A673 (cell line): ENCODE data around the gene OR9Q1. TPM values are rescaled to one million over a fixed set of nuclear protein-coding genes. Genes with fewer than 3 reads are reported as not detected.

ENCODE experiments used
- BruUV-seq: library from RNA; stranded (reverse); fragments of 400-500 nt; replicated peaks from 2 replicates; lab custom pipeline; 2021; lab: Mats Ljungman, UMichigan
- CTCF ChIA-PET: fragments of 300-600 bp; sonication (Branson Sonifier 250); formaldehyde crosslinking; loops from one replicate; lab custom pipeline; 2022; ENCODE audit warnings: antibody characterized with exemption; lab: Charles Lee
- POLR2A ChIA-PET: fragments of 300-600 bp; sonication (Branson Sonifier 250); formaldehyde crosslinking; loops from one replicate; lab custom pipeline; 2022; ENCODE audit warnings: antibody characterized with exemption; ENCODE audit not compliant: low non-redundant PET; lab: Charles Lee
- DNase-seq: peaks from one replicate; pipeline ENCODE4 v3.0.0-alpha.2; 2015; ENCODE audit warnings: low spot score
- H3K27ac ChIP-seq: fragments of 200-600 bp; sonication (generic); 2 replicates; pipeline ENCODE4 v1.5.1; 2016; ENCODE audit warnings: mixed run types, low read depth, mild to moderate bottlenecking, mixed read lengths, antibody characterized with exemption, low read length; ENCODE audit not compliant: poor library complexity, severe bottlenecking
- H3K27me3 ChIP-seq: fragments of 200-600 bp; sonication (generic); replicated peaks from 2 replicates; pipeline ENCODE4 v1.6.1; 2017; ENCODE audit warnings: mixed run types, low read depth, mild to moderate bottlenecking, mixed read lengths, antibody characterized with exemption, low read length; ENCODE audit not compliant: insufficient read depth, poor library complexity
- H3K36me3 ChIP-seq: fragments of 200-600 bp; sonication (generic); 2 replicates; pipeline ENCODE4 v1.6.1; 2016; ENCODE audit warnings: mixed run types, mild to moderate bottlenecking, mixed read lengths, antibody characterized with exemption, low read length; ENCODE audit not compliant: insufficient read depth, poor library complexity, severe bottlenecking
- H3K4me1 ChIP-seq: fragments of 200-600 bp; sonication (generic); 2 replicates; pipeline ENCODE4 v1.6.1; 2017; ENCODE audit warnings: mixed run types, mild to moderate bottlenecking, mixed read lengths, antibody characterized with exemption, low read length; ENCODE audit not compliant: insufficient read depth, poor library complexity, severe bottlenecking
- H3K4me3 ChIP-seq: fragments of 200-600 bp; sonication (generic); 2 replicates; pipeline ENCODE4 v1.5.1; 2016; ENCODE audit warnings: low read depth, mixed run types, mild to moderate bottlenecking, mixed read lengths, low read length; ENCODE audit not compliant: poor library complexity, severe bottlenecking
- H3K9me3 ChIP-seq: fragments of 200-600 bp; sonication (generic); 2 replicates; pipeline ENCODE4 v1.6.1; 2016; ENCODE audit warnings: mixed run types, low read depth, mild to moderate bottlenecking, mixed read lengths, antibody characterized with exemption, low read length; ENCODE audit not compliant: poor library complexity, severe bottlenecking
- CTCF ChIP-seq: fragments of 300-800, 200-600 bp; sonication (generic); conservative IDR thresholded peaks from 2 replicates; pipeline ENCODE4 v1.5.1; 2017; ENCODE audit warnings: low read depth, mild to moderate bottlenecking, antibody characterized with exemption, low read length, moderate library complexity, mixed read lengths
- EZH2 ChIP-seq: fragments of 200-600 bp; sonication (generic); IDR thresholded peaks from 2 replicates; pipeline ENCODE4 v1.6.1; 2017; ENCODE audit warnings: borderline replicate concordance, low read depth, mild to moderate bottlenecking, mixed read lengths, antibody characterized with exemption, low read length; ENCODE audit not compliant: poor library complexity, severe bottlenecking
- intact Hi-C: fragments of 100-400 bp; cut with micrococcal nuclease; formaldehyde crosslinking; loops from one replicate; pipeline ENCODE4 v1.10.0; 2022; ENCODE audit not compliant: unreplicated experiment
- total RNA-seq: library from RNA; stranded (reverse); gene quantifications from 2 replicates; pipeline ENCODE4 v1.2.3, GENCODE V29; 2021

OR9Q1 gene
- total RNA-seq, 1 experiment from 2014 or later: not detected

GRCh38 chr11:57977709-57978108 is 46.0 kb upstream of the OR9Q1 start:
- Histone ChIP-seq H3K9me3 (no peaks in the 10 kb centered on the region), H3K27me3 (peaks cover 5% of the 10 kb centered on the region), H3K4me3 (no peak overlapping the region), H3K36me3 (no peaks in the 10 kb centered on the region), H3K27ac (no peak overlapping the region), H3K4me1 (no peaks in the 10 kb centered on the region)
- ChIA-PET POLR2A (no interaction called here), CTCF (no interaction called here)
- intact Hi-C loops: no loop called here
- no peak for TF ChIP-seq EZH2
- no peak for TF ChIP-seq CTCF
- BruUV-seq: no TSS peak
- no peak for DNase-seq

- ChIA-PET CTCF (no interaction called here), POLR2A (no interaction called here)
- intact Hi-C loops: no loop called here
- BruUV-seq: no TSS peak
- no peak for DNase-seq
- TF ChIP-seq CTCF: no peak
- TF ChIP-seq EZH2: no peak
- H3K27ac ChIP-seq: no peak overlapping the region
- H3K36me3 ChIP-seq: no peaks in the 10 kb centered on the region
- H3K27me3 ChIP-seq: no peaks in the 10 kb centered on the region
- H3K9me3 ChIP-seq: no peaks in the 10 kb centered on the region
- H3K4me3 ChIP-seq: no peak overlapping the region
- H3K4me1 ChIP-seq: no peaks in the 10 kb centered on the region
Measured at GRCh38 chr11:57978686-57979531, 44.8 kb upstream of the OR9Q1 start.

- no peak overlapping the region for H3K27ac ChIP-seq
- POLR2A ChIA-PET: no interaction called here
- H3K27me3 ChIP-seq: no peaks in the 10 kb centered on the region
- H3K4me1 ChIP-seq: no peaks in the 10 kb centered on the region
- no peak for TF ChIP-seq CTCF
- no peak for TF ChIP-seq EZH2
- CTCF ChIA-PET: no interaction called here
- H3K4me3 ChIP-seq: no peak overlapping the region
- no TSS peak for BruUV-seq
- no peak for DNase-seq
- H3K36me3 ChIP-seq: no peaks in the 10 kb centered on the region
- intact Hi-C loops: no loop called here
- H3K9me3 ChIP-seq: no peaks in the 10 kb centered on the region
Measured at GRCh38 chr11:57979532-57980079, 44.1 kb upstream of the OR9Q1 start.
